ENCODE data around the gene EMC10. TPM values are rescaled to one million over a fixed set of nuclear protein-coding genes. Genes with fewer than 3 reads are reported as not detected.

EMC10 gene
- 142 TPM for polyA plus RNA-seq
- long read RNA-seq, donor 1, full-length matches to known transcripts, result 31 of 36 reads
- long read RNA-seq, donor 1, partial matches to known transcripts, result 5 of 36 reads
- long read RNA-seq, donor 1, other reads (novel, unspliced or antisense), result 0 of 36 reads
- long read RNA-seq, donor 2, full-length matches to known transcripts, result 26 of 31 reads
- long read RNA-seq, donor 2, partial matches to known transcripts, result 5 of 31 reads
- long read RNA-seq, donor 2, other reads (novel, unspliced or antisense), result 0 of 31 reads
- long read RNA-seq, donor 3, full-length matches to known transcripts, result 45 of 45 reads
- long read RNA-seq, donor 3, partial matches to known transcripts, result 0 of 45 reads
- long read RNA-seq, donor 3, other reads (novel, unspliced or antisense), result 0 of 45 reads
- long read RNA-seq, donor 4, full-length matches to known transcripts, result 2 of 2 reads
- long read RNA-seq, donor 4, partial matches to known transcripts, result 0 of 2 reads
- long read RNA-seq, donor 4, other reads (novel, unspliced or antisense), result 0 of 2 reads
- long read RNA-seq, donor 5, full-length matches to known transcripts, result 28 of 33 reads
- long read RNA-seq, donor 5, partial matches to known transcripts, result 5 of 33 reads
- long read RNA-seq, donor 5, other reads (novel, unspliced or antisense), result 0 of 33 reads
- long read RNA-seq, donor 6, full-length matches to known transcripts, result 27 of 35 reads
- long read RNA-seq, donor 6, partial matches to known transcripts, result 8 of 35 reads
- long read RNA-seq, donor 6, other reads (novel, unspliced or antisense), result 0 of 35 reads
- long read RNA-seq, donor 7, full-length matches to known transcripts, result 4 of 19 reads
- long read RNA-seq, donor 7, partial matches to known transcripts, result 15 of 19 reads
- long read RNA-seq, donor 7, other reads (novel, unspliced or antisense), result 0 of 19 reads
- long read RNA-seq, donor 8, full-length matches to known transcripts, result 21 of 60 reads
- long read RNA-seq, donor 8, partial matches to known transcripts, result 39 of 60 reads
- long read RNA-seq, donor 8, other reads (novel, unspliced or antisense), result 0 of 60 reads
- long read RNA-seq, donor 9, full-length matches to known transcripts, result 11 of 11 reads
- long read RNA-seq, donor 9, partial matches to known transcripts, result 0 of 11 reads
- long read RNA-seq, donor 9, other reads (novel, unspliced or antisense), result 0 of 11 reads
- long read RNA-seq, donor 10, full-length matches to known transcripts, result 19 of 19 reads
- long read RNA-seq, donor 10, partial matches to known transcripts, result 0 of 19 reads
- long read RNA-seq, donor 10, other reads (novel, unspliced or antisense), result 0 of 19 reads
- long read RNA-seq, donor 11, full-length matches to known transcripts, result 11 of 36 reads
- long read RNA-seq, donor 11, partial matches to known transcripts, result 25 of 36 reads
- long read RNA-seq, donor 11, other reads (novel, unspliced or antisense), result 0 of 36 reads

- Histone ChIP-seq H3K9me3 (ENCODE audit: control insufficient read depth, low read depth, low read length) (peaks cover 21% of the 10 kb centered on the region), H3K27me3 (ENCODE audit: control insufficient read depth, insufficient read depth, low read length) (no peaks in the 10 kb centered on the region), H3K36me3 (ENCODE audit: control insufficient read depth, insufficient read depth, low read length) (peaks cover 34% of the 10 kb centered on the region), H3K4me1 (ENCODE audit: control insufficient read depth, insufficient read depth, low read length) (peaks cover 8% of the 10 kb centered on the region), H3K27ac (ENCODE audit: low read length) (peak within 1 kb of the TSS; percentile 93), H3K4me3 (ENCODE audit: low read length) (peak within 1 kb of the TSS; percentile 95)
- DNase-seq, result peak; percentile 96
- no CpG with 5 or more reads among the region's 58 CpGs for WGBS (ENCODE audit: insufficient coverage, low lambda C conversion rate)
These were observed at the start of gene EMC10, which contains the start of gene GARIN5A for GRCh38 chr19:50476224-50476906. TSS of gene EMC10 (plus strand) at chr19:50476507. CDS start at chr19:50476545, 38 bp downstream. TSS of gene GARIN5A (minus strand) at chr19:50476848. CDS start at chr19:50476388, 460 bp downstream.

- peak overlapping the region; percentile 17 for H3K4me3 ChIP-seq (ENCODE audit: low read length)
- H3K27ac ChIP-seq (ENCODE audit: low read length), result no peak overlapping the region
- H3K4me1 ChIP-seq (ENCODE audit: control insufficient read depth, insufficient read depth, low read length), result peaks cover 11% of the 10 kb centered on the region
- no CpG with 5 or more reads among the region's 26 CpGs for WGBS (ENCODE audit: insufficient coverage, low lambda C conversion rate)
- DNase-seq, result no peak
- no peaks in the 10 kb centered on the region for H3K36me3 ChIP-seq (ENCODE audit: control insufficient read depth, insufficient read depth, low read length)
- H3K27me3 ChIP-seq (ENCODE audit: control insufficient read depth, insufficient read depth, low read length), result peaks cover 35% of the 10 kb centered on the region
- H3K9me3 ChIP-seq (ENCODE audit: control insufficient read depth, low read depth, low read length), result no peaks in the 10 kb centered on the region
These were observed 48.9 kb upstream of the EMC10 start for GRCh38 chr19:50427318-50427925.

- no peaks in the 10 kb centered on the region for H3K9me3 ChIP-seq (ENCODE audit: control insufficient read depth, low read depth, low read length)
- DNase-seq, result peak; percentile 87 to 91
- H3K27me3 ChIP-seq (ENCODE audit: control insufficient read depth, insufficient read depth, low read length), result peaks cover 40% of the 10 kb centered on the region
- no CpG with 5 or more reads among the region's 38 CpGs for WGBS (ENCODE audit: insufficient coverage, low lambda C conversion rate)
- no peak overlapping the region for H3K27ac ChIP-seq (ENCODE audit: low read length)
- H3K36me3 ChIP-seq (ENCODE audit: control insufficient read depth, insufficient read depth, low read length), result no peaks in the 10 kb centered on the region
- H3K4me3 ChIP-seq (ENCODE audit: low read length), result peak overlapping the region; percentile 17
- H3K4me1 ChIP-seq (ENCODE audit: control insufficient read depth, insufficient read depth, low read length), result peaks cover 14% of the 10 kb centered on the region
These were observed 48.3 kb upstream of the EMC10 start for GRCh38 chr19:50427997-50428425.

GRCh38 chr19:50428772-50429463 is 47.4 kb upstream of the EMC10 start:
- 80% methylated on average over 1 of the region's 7 CpGs for WGBS (ENCODE audit: insufficient coverage, low lambda C conversion rate)
- H3K9me3 ChIP-seq (ENCODE audit: control insufficient read depth, low read depth, low read length), result no peaks in the 10 kb centered on the region
- no peaks in the 10 kb centered on the region for H3K36me3 ChIP-seq (ENCODE audit: control insufficient read depth, insufficient read depth, low read length)
- peaks cover 14% of the 10 kb centered on the region for H3K4me1 ChIP-seq (ENCODE audit: control insufficient read depth, insufficient read depth, low read length)
- H3K27ac ChIP-seq (ENCODE audit: low read length), result no peak overlapping the region
- DNase-seq, result no peak
- H3K4me3 ChIP-seq (ENCODE audit: low read length), result no peak overlapping the region
- peaks cover 49% of the 10 kb centered on the region for H3K27me3 ChIP-seq (ENCODE audit: control insufficient read depth, insufficient read depth, low read length)

- DNase-seq, result no peak
- WGBS (ENCODE audit: insufficient coverage, low lambda C conversion rate), result no CpG with 5 or more reads among the region's 13 CpGs
- H3K27ac ChIP-seq (ENCODE audit: low read length), result no peak overlapping the region
These were observed 45.4 kb upstream of the EMC10 start for GRCh38 chr19:50430888-50431342.

GRCh38 chr19:50431343-50432220 is 44.7 kb upstream of the EMC10 start:
- H3K9me3 ChIP-seq (ENCODE audit: control insufficient read depth, low read depth, low read length), result no peaks in the 10 kb centered on the region
- peak overlapping the region; percentile 57 for H3K4me3 ChIP-seq (ENCODE audit: low read length)
- H3K27ac ChIP-seq (ENCODE audit: low read length), result no peak overlapping the region
- peaks cover 14% of the 10 kb centered on the region for H3K4me1 ChIP-seq (ENCODE audit: control insufficient read depth, insufficient read depth, low read length)
- DNase-seq, result peak; percentile 83 to 86
- 0% methylated on average over 1 of the region's 54 CpGs for WGBS (ENCODE audit: insufficient coverage, low lambda C conversion rate)
- no peaks in the 10 kb centered on the region for H3K36me3 ChIP-seq (ENCODE audit: control insufficient read depth, insufficient read depth, low read length)
- H3K27me3 ChIP-seq (ENCODE audit: control insufficient read depth, insufficient read depth, low read length), result peaks cover 56% of the 10 kb centered on the region

More at GRCh38 chr19:50430888-50431342, 45.4 kb upstream of the EMC10 start:
- Histone ChIP-seq H3K4me1 (ENCODE audit: control insufficient read depth, insufficient read depth, low read length) (peaks cover 14% of the 10 kb centered on the region), H3K4me3 (ENCODE audit: low read length) (peak overlapping the region; percentile 57), H3K9me3 (ENCODE audit: control insufficient read depth, low read depth, low read length) (no peaks in the 10 kb centered on the region), H3K27me3 (ENCODE audit: control insufficient read depth, insufficient read depth, low read length) (peaks cover 56% of the 10 kb centered on the region), H3K36me3 (ENCODE audit: control insufficient read depth, insufficient read depth, low read length) (no peaks in the 10 kb centered on the region)

GRCh38 chr19:50432221-50433028 is 43.9 kb upstream of the EMC10 start, which contains the start of gene MYBPC2:
TSS of gene MYBPC2 (plus strand) at chr19:50432892. CDS start at chr19:50432954, 62 bp downstream.
- peak; percentile 45 to 47 for DNase-seq
- Histone ChIP-seq H3K27ac (ENCODE audit: low read length) (no peak within 1 kb of the TSS), H3K4me3 (ENCODE audit: low read length) (peak within 1 kb of the TSS; percentile 57), H3K4me1 (ENCODE audit: control insufficient read depth, insufficient read depth, low read length) (peaks cover 14% of the 10 kb centered on the region), H3K36me3 (ENCODE audit: control insufficient read depth, insufficient read depth, low read length) (no peaks in the 10 kb centered on the region), H3K9me3 (ENCODE audit: control insufficient read depth, low read depth, low read length) (no peaks in the 10 kb centered on the region), H3K27me3 (ENCODE audit: control insufficient read depth, insufficient read depth, low read length) (peaks cover 56% of the 10 kb centered on the region)
- no CpG with 5 or more reads among the region's 40 CpGs for WGBS (ENCODE audit: insufficient coverage, low lambda C conversion rate)

All from large intestine (tissue), 12 donors.